Testis (tissue), 3 donors: ENCODE measurements around the gene CCDC57. TPM values are rescaled to one million over a fixed set of nuclear protein-coding genes. Genes with fewer than 3 reads are reported as not detected.

Source experiments
- DNase-seq: peaks from one replicate; pipeline ENCODE4 v3.0.0-alpha.2; 2019
- H3K27ac ChIP-seq, 2 donors: fragments of 200-600 bp; sonication (generic); one replicate each; pipeline ENCODE4 v1.5.1; 2019
- H3K27me3 ChIP-seq: fragments of 200-600 bp; sonication (generic); one replicate; pipeline ENCODE4 v1.5.1; 2019
- H3K36me3 ChIP-seq: fragments of 200-600 bp; sonication (generic); one replicate; pipeline ENCODE4 v1.5.1; 2017; ENCODE audit warnings: low read depth; ENCODE audit errors: missing control alignments
- H3K4me1 ChIP-seq: fragments of 200-600 bp; sonication (generic); one replicate; pipeline ENCODE4 v1.5.1; 2019
- H3K4me3 ChIP-seq, 2 donors: fragments of 200-600 bp; sonication (generic); one replicate each; pipeline ENCODE4 v1.5.1; 2017 to 2019
- H3K9me3 ChIP-seq: fragments of 200-600 bp; sonication (generic); one replicate; pipeline ENCODE4 v1.5.1; 2017
- CTCF ChIP-seq, 3 experiments: fragments of 450-650 bp in 2 of 3; fragments of 200-600 bp in 1 of 3; sonication (generic) in 1 of 3; IDR thresholded peaks; one replicate each; pipeline ENCODE4 v1.5.1; 2016 to 2019; ENCODE audit warnings: antibody characterized with exemption in 3 of 3, mild to moderate bottlenecking in 2 of 3, moderate library complexity in 1 of 3
- POLR2A ChIP-seq: fragments of 450-650 bp; IDR thresholded peaks from one replicate; pipeline ENCODE4 v1.6.1; 2017; ENCODE audit warnings: antibody characterized with exemption, mild to moderate bottlenecking, moderate library complexity
- WGBS, 2 donors: methylation state at CpG; one replicate each; pipeline ENCODE4 v1.1.5; 2018; 5-methylcytosine and 5-hydroxymethylcytosine counted together
- intact Hi-C: fragments of 100-400 bp; cut with DNase I; formaldehyde crosslinking; loops from one replicate; pipeline ENCODE4 v1.15.1; 2023; ENCODE audit warnings: low total_unique reads
- polyA plus RNA-seq: library from polyadenylated mRNA; stranded (reverse); fragments of 350-450 nt; fragmentation: Illumina TruSeq; extraction: RNeasy Lipid Tissue Mini Kit (QIAGEN cat#74804); gene quantifications from one replicate; pipeline ENCODE4 v1.2.3, GENCODE V29; 2014; ENCODE audit warnings: low read depth, low replicate concordance; ENCODE audit not compliant: insufficient read depth
- total RNA-seq, 2 donors: library from RNA; depleted of rRNA; stranded (reverse); fragments of >200 nt; gene quantifications; one replicate each; pipeline ENCODE4 v1.2.3, GENCODE V29; 2016

CCDC57 gene
- total and polyA plus RNA-seq, 3 donors from 2014 or later: 61.3 to 111 (median 71.8) TPM

GRCh38 chr17:82200743-82201497 lies 11.7 kb downstream of the CCDC57 start:
- DNase-seq: no peak
- no peaks in the 10 kb centered on the region for H3K9me3 ChIP-seq
- H3K27me3 ChIP-seq: no peaks in the 10 kb centered on the region
- H3K4me1 ChIP-seq: peaks cover 9% of the 10 kb centered on the region
- H3K27ac ChIP-seq: no peak overlapping the region
- WGBS, 2 donors: 87 to 88% methylated on average over 13 of the region's 13 CpGs
- H3K36me3 ChIP-seq: no peaks in the 10 kb centered on the region
- H3K4me3 ChIP-seq: no peak overlapping the region
- TF ChIP-seq CTCF (IDR thresholded peaks at IDR 0.05) (no peak), POLR2A (no peak)
- intact Hi-C loops: no loop called here

- no peaks in the 10 kb centered on the region for H3K36me3 ChIP-seq
- no peak for DNase-seq
- intact Hi-C loops: no loop called here
- TF ChIP-seq CTCF (IDR thresholded peaks at IDR 0.05): no peak
- TF ChIP-seq POLR2A: no peak
- H3K4me3 ChIP-seq: no peak overlapping the region
- H3K4me1 ChIP-seq: peaks cover under 1% of the 10 kb centered on the region
- no peaks in the 10 kb centered on the region for H3K9me3 ChIP-seq
- H3K27me3 ChIP-seq: no peaks in the 10 kb centered on the region
- WGBS, 2 donors: 93 to 94% methylated on average over 17 of the region's 17 CpGs
- no peak overlapping the region for H3K27ac ChIP-seq
Measured at GRCh38 chr17:82200135-82200534, 12.5 kb downstream of the CCDC57 start.

GRCh38 chr17:82199496-82199895 lies 13.1 kb downstream of the CCDC57 start:
- intact Hi-C loops: no loop called here
- TF ChIP-seq POLR2A: no peak
- no peak for TF ChIP-seq CTCF (IDR thresholded peaks at IDR 0.05)
- Histone ChIP-seq H3K36me3 (no peaks in the 10 kb centered on the region), H3K27me3 (no peaks in the 10 kb centered on the region), H3K9me3 (no peaks in the 10 kb centered on the region), H3K27ac (no peak overlapping the region), H3K4me3 (no peak overlapping the region), H3K4me1 (no peaks in the 10 kb centered on the region)
- WGBS, 2 donors: 94% methylated on average over 10 to 12 of the region's 12 CpGs
- no peak for DNase-seq

- no peaks in the 10 kb centered on the region for H3K4me1 ChIP-seq
- H3K9me3 ChIP-seq: no peaks in the 10 kb centered on the region
- no peak for DNase-seq
- H3K27ac ChIP-seq: no peak overlapping the region
- 95 to 96% methylated on average over 4 of the region's 4 CpGs for WGBS, 2 donors
- H3K4me3 ChIP-seq: no peak overlapping the region
- H3K36me3 ChIP-seq: no peaks in the 10 kb centered on the region
- intact Hi-C loops: no loop called here
- no peaks in the 10 kb centered on the region for H3K27me3 ChIP-seq
- TF ChIP-seq CTCF (IDR thresholded peaks at IDR 0.05): no peak
- no peak for TF ChIP-seq POLR2A
Measured at GRCh38 chr17:82198092-82198491, 14.6 kb downstream of the CCDC57 start.
